ENCODE data around the gene MYO5B.
A peak's percentile ranks its signal among the peaks of the same experiment; 100 is the strongest.

DNA sequence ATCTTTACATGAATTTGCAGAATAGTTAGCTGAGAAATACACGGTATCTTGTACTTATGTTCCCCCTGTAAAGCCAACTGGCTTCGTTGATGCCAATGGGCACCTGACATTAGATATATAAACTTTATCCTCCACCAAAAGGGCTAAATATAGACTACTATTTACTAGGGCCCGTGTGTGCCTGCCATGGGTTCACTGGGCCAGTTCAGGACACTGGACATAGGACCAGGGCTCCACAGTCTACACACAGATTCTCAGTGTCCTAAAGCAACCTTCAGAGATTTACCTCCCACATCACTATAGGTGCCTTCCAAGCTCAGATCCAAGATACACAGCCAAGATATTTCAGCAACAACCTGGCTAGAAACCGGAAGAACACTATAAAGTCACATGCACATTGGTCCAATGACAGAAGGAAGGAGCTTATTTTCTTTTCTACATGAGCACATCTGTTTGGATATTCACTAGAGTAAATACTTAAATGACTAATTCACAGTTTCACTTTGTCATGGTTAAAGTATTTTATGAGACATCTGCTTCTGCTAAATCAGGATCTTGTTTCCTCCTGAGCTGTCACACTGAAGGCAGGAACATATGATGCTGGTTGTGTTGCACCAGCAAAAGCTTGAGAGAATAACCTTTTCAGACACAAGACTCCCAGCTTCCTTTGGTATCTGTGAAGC, 95.1 kb downstream of the MYO5B start:
- TF ChIP-seq POLR2AphosphoS5 (IDR thresholded peaks at IDR 0.05): peak in 1 of 2 donors; percentile 16
- TF ChIP-seq, protein P1, sequence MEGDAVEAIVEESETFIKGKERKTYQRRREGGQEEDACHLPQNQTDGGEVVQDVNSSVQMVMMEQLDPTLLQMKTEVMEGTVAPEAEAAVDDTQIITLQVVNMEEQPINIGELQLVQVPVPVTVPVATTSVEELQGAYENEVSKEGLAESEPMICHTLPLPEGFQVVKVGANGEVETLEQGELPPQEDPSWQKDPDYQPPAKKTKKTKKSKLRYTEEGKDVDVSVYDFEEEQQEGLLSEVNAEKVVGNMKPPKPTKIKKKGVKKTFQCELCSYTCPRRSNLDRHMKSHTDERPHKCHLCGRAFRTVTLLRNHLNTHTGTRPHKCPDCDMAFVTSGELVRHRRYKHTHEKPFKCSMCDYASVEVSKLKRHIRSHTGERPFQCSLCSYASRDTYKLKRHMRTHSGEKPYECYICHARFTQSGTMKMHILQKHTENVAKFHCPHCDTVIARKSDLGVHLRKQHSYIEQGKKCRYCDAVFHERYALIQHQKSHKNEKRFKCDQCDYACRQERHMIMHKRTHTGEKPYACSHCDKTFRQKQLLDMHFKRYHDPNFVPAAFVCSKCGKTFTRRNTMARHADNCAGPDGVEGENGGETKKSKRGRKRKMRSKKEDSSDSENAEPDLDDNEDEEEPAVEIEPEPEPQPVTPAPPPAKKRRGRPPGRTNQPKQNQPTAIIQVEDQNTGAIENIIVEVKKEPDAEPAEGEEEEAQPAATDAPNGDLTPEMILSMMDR (IDR thresholded peaks at IDR 0.05): no peak

Data from esophagus muscularis mucosa (tissue), 3 donors.